ENCODE results near the gene PA2G4.

GRCh38 chr12:56104815-56105608 lies 653 bp downstream of the PA2G4 start:
- TF ChIP-seq CTCF (IDR thresholded peaks at IDR 0.05) (no peak), TCF7L2 (IDR thresholded peaks at IDR 0.05; ENCODE audit: low read depth, low read length) (no peak)
